Right renal cortex interstitium (tissue), 3 donors: ENCODE data around the gene POMT2. TPM values are rescaled to one million over a fixed set of nuclear protein-coding genes. Genes with fewer than 3 reads are reported as not detected.
"Not testable (repeated sequence)": the region's sequence is repeated elsewhere in the genome, so short reads cannot be mapped to it uniquely, and the experiment has no call there.

Experiments used
- DNase-seq, 3 donors: peaks; one replicate each; pipeline ENCODE4 v3.0.0-alpha.2; 2013; ENCODE audit warnings: low read depth in 3 of 3, low spot score in 2 of 3
- polyA plus RNA-seq, 3 donors: library from polyadenylated mRNA; unstranded; fragments of 120-200 nt; gene quantifications; one replicate each; pipeline ENCODE4 v1.2.1, GENCODE V29; 2013; ENCODE audit not compliant: insufficient read length in 3 of 3

Gene POMT2
- polyA plus RNA-seq, 3 donors, result 38.6 to 39.9 (median 39.1) TPM

DNA sequence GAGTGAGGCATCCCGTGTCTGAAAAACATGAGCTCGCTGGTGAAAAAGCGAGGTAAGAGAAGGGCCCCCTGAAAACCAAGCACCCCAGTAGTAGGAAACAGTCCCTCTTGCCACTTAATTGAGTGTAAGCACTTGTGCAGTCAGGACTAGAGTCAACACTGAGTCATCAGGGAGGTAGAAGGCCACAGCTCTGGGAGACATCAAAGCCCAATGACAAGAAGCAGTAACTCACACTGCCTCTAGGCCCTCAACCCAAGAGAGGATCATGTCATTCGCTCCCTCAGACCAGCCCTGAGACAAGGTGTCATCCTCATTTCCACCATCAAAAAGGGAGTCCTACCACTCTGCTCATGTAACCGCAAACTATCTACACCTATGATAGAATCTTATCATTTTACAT is 17.8 kb downstream of the POMT2 start:
- DNase-seq, result no peak

DNA sequence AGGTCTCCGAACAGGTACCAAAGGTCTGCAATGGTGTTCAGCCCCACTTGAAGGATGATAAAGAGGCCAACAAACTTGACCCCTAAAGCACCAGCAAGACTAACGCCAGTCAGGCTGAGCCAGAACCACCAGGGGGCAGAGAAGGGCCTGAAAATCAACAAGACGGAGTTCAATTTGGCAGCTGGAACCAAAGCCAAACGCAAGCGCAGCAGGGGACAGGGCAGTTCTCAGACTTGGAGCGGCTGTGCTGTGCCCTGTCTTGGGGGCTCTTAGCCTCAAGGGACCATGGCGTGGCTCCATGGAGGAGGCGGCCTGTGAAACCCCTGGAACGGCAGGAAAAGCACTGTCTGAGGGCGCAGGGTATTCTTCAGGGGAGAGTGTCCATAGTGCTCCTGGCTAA is 19.6 kb downstream of the POMT2 start:
- DNase-seq, result peak in 1 of 3 donors; percentile 69

DNA sequence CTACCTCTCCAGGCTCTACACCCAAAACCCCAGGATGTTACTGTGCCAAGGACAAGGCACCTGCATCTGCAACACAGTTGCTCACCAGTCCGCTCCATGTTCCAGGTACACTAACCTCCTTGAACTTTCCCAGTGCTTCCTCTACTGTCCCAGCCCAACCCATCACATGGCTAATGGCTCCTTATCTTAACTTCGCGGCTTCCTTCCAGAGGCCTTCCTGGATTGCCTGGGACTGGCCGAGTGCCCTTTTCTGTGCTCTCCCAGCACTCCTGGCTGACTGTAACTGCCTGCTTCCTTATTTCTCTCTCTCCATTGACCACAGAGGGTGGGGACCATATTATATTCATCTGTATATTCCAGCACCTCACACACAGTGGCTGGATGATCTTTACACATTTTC is 20.9 kb downstream of the POMT2 start:
- DNase-seq, result no peak

DNA sequence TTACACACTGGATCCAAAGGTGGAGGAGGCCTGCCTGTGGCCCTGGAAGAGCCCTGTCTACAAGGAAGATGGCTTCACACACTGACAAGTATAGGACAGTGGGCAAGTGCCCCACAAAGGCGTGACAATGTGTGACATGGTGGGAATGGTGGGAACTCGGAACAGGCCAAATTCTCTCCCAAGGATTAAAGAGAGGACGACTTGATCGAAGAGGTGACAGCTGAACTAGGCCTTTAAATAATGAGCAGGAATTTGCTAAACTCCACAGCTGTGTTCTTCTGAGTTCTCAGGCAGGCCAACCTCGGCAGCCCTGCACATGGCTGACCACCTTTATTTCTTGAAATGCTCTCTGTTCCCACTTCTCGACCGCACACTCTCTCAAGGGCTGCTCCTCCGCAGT is 23.8 kb downstream of the POMT2 start:
- DNase-seq, result no peak

DNA sequence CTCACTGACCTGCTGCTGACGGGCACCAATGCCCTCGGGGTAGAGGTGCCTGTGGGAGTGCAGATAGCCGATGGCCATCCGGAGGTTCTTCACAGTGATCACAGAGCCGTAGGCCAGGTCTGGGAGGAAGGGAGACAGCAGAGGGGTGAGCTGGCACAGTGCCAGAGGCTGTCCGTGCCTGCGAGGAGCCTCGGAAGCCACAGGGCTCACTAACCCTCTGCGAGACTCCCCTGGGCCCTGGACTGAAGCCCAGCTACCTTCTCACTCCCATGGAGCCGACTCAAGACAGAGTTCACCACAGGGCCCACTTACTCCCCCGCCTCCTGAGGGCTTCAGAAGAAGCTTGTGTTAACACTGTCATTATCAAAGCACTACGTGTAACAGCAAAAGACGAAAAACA is 24.5 kb downstream of the POMT2 start:
- DNase-seq, result no peak

DNA sequence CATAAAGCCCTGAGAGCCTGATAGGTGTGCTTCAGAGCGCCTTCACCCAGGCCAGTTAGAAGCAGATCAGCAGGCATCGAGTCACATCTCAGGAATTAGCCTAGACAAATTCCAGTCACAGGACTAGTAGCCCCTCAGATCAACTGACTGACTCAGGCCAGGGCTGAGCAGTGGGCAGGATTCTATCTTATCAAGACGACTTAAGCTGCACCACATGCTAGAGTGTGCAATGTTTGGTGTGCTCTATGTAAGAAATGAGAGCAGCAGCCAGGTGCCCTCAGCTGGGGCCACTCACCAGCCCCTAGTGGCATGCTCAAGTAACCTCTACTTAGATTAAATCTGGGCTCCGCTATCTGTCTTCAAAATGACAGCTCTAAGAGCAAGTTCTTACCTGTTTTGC is 30.0 kb downstream of the POMT2 start:
- no peak for DNase-seq

DNA sequence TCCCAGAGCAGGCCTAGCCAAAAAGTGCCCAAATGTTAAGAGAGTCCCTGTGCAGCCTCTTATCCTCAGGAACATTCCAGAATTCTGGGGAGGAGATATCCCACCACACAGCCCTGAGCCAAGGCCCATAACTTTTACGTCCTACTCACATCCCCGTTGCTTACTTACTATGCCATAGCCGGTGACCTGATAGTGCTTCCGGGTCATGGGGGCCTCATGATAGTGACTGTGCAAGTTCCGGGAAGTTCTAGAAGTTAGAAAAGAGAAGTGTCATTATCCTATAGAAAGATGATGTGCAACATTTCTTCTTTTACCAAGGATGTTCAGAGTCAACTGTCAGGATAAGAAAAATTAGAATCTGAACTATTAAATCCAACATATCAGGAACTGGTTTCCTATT is 34.1 kb downstream of the POMT2 start:
- no peak for DNase-seq

DNA sequence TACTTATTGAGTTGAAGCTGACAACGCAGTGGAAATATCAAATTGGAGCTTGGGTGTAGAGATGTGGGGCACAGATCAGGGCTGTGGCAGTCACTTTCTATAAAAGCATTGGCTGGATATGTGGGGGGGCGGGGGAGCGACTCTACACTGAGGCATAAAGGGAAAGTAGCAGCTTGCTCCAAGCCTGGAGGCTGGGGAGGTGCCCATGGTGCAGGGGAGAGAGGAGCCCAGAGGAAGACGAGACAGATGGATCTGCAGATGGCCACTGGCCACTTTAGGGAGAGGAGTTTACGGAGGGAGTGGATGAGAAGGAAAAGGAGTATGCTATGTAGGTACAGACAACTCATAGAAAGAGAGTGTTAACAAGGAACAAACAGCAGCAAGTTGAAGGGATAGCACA is 36.2 kb downstream of the POMT2 start:
- DNase-seq, result no peak

DNA sequence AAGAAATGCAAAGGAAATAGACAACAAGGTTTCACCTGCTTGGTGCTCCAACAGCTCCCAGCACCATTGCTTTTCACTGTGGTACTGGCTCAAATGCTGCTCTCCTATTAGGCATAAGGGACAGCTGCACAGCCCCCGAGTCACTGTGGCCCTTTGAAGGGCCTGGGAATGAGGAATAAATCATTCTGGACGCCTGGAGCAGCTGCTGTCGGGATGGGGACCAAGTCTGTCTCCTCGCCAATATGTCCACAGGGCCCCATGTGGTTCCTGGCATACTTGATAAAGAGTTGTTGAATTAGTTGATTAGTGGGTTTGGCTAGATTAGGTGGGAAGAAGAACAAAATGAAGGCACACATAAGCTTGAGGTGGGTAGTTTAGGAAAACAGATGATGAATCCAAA is 36.6 kb downstream of the POMT2 start:
- DNase-seq, result no peak

DNA sequence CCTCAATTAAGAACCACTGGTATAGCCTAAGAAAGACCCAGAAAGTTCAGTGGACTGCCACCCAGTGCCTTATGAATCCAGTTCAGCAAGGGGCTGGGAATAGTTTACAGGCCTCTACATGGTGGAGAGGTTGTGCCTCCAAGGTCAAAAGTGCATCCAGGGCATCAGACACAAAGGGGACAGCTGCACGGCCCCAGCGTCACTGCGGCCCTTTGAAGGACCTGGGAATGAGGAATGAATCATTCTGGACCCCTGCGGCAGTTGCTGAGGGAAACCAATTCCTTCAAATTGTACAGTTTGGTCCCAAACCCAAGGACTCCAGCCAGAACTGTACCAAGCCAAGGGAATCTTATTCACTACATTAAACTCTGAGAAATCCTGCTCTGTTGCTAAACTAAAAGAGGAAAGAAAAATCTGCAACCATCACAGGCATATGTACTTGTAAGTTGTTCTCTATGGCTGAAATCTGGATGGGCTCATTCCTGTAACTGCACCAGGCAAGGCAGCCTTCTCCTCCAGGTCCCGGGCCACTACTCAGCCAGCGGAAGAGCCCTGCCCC is 38.8 kb downstream of the POMT2 start:
- no peak for DNase-seq

DNA sequence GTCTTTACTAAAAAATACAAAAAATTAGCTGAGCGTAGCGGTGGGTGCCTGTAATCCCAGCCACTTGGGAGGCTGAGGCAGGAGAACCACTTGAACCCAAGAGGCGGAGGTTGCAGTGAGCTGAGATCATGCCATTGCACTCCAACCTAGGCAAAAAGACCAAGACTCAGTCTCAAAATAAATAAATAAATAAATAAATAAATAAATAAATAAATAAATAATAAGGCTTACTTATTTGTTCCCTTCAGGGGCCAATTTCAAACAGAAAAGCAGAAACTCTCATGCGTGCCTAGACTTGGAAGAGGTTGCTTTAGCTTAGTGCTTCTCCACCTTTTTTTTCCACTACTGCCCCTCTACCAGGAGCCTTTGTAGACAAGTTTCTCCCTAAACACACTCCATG is 39.8 kb downstream of the POMT2 start:
- not testable (repeated sequence) for DNase-seq

DNA sequence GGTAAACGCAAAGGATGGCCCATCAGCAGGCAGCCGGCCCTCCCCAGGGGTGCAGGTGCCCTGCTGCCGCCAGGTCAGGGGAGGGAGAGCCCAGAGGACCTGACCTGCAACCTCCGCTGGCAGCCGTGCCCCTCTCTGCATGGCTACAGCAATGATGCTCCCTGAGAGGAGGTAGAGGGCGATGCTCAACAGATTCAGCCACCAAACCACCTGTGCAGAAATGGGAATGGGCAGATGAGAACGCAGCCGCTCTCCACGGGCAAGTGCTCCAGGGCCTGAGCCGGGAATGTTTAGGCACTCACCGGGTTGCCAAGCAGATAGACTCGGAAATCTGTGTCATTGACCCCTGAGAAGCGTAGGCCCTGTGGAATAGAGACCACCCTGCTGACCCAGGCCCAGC is 41.0 kb downstream of the POMT2 start:
- DNase-seq, result no peak

DNA sequence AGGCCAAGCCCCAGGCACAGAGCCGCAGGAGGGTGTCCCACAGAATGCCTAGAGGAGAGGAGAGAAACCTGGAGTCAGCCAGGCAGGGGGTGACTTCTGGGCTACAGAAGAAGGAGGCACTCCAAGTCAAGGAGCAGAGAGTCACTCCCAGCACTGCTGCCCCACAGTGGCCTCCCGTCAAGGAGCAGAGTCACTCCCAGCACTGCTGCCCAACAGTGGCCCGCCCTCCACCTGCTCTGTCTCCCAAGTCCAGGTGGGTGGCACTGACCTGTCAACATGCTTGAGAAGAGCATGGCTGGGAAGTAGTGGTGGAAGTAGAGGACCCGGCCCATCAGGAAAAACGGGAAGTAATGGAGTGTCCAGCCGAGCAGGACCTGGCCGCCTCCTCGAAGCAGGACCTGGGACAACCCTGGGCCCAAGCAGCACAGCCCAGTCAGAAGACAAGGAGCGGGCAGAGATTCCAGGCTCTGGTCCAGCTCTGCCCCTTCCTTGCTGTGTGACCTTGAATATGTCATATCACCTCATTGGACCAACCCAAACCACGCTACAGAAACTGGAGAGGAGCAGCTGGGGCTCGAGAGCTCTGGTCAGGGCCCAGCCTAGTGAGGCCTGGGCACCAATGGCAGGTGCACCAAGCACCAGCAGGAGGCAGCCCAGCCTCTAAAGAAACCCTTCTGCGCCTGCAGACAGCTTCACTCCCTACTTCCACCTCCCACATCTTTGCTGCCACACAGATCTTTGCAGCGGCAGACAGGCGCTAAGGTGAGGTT is 42.0 kb downstream of the POMT2 start:
- DNase-seq, result no peak

DNA sequence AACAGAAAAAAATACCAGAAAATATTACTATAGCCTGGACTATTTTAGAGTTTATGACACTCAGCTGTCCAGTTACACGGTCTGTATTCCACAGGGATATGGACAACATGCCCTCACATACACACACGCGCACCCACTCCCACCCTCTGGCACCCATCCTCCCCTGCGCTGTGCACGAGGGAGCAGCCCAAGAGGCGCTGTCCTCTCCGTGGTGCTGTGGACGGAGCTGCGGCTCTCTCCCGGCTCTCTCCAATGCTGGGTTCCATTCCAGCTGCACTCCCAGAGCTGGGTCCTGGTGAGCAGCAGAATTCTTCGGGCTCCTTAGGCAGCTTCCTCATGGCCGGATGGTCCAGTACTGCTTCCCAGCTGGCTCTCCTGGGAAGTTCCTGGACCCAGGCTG is 43.7 kb downstream of the POMT2 start:
- DNase-seq, result no peak

DNA sequence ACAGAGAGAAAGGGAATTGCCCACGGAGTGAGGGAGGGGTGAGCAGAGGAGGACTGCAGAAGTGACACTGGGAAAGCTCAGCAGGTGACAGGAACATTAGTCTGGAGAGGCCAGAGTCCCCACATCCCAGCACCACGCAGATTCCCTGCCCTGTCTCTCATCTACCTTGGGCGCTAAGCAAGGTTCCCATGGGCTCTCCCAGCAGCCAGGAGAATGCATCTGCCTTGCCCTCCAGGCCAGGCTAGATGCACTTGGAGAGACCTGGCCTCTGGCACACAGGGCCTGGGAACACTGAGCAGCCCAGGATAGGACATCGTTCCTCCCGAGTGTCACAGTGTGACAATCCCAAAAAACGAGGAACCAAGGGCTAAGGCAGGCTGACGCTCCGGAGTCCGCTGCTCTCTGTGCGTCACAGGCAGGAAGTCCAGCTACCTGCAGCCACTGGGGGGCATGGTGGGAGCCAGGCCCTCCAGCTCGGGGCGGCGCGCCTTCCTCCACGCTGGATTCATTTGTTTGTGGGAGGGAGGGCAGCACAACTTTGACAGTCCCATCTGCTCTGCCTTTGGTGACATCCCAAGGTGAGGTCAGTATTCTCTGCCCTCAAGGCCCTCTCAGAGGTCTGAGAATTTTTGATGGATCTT is 44.3 kb downstream of the POMT2 start:
- no peak for DNase-seq

DNA sequence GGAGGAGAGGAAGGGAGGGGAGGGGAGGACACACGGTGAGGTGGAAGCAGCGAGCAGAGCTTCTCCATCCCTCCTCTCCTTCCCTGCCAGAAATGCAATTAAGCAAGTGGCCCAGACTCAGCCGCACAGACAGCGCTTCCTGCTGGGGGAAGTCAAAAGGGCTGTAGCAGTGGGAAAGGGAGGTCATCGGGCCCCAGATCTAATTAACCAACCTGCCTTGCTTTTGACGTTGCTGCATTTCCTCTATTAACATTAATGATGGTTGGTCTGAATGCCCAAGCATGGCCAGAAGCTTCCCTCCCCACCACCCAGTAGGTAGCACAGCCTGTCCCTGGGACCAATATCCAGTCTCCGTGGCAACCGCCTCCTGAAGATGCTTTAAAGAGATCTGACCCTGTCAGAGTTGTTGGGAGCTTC is 45.1 kb downstream of the POMT2 start:
- no peak for DNase-seq

DNA sequence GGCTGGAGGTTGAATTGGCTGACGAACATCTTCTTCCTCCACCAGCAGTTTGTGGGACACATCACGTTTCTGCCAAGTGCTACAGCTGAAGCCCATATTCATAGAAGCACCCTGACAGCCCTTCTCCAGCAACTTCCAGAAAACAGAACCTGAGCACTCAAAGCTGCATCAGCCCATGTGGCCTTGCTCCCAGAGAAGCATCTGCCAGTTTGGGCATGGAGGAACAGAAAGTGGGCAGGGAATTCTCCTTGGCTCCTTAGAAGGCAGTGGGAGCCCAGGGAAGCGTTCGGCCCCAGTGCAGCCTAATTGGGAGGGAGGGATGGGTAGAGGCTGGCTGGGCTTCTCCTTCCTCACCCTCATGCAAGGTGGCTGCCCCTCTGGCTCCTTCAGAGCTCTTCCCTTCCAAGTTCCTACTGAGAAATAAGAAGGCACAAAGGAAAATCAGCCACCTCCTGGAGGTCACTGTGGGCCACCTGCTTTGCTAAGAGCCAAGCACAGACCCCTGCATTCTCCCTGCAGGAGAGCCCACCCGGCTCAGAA is 45.6 kb downstream of the POMT2 start:
- no peak for DNase-seq

DNA sequence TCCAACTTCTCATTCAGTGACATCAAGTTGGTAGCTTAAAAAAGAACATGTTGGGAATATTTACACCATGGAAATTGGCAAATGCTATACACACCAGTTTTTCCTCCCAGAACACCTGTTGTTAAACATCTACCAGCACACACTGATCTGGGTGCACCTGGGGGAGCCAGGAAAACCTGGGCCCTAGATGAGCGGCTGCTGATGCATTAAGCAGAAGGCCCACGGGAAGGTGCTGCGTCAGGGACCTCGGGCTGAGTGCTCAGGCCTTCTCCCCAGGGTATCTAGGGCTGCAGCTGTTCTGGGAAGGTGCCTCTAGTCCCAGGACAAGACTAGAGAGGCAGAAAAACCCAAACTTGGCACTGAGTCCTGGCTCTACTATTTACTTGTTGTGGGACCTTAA is 46.9 kb downstream of the POMT2 start:
- DNase-seq, result no peak

DNA sequence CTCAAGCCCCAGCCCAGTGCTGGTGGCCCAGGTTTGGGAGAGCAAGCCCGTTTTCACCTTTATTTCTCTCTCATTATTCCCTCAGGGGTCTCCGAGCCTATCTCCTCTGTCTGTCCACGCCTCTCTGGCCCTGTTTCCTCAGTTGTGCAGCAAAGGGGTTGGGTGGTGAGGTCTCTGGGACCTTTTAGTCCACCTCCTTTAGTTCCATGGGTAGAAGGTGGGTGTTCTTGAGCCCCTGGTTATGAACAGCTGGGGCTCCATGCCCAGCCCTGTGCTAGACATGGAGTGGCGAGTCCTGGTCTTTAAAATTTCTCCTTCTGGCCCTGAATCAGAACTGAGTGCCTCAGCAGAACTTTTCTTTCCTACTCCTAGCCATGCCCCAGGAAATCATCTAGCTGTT is 48.4 kb downstream of the POMT2 start:
- DNase-seq, result no peak

DNA sequence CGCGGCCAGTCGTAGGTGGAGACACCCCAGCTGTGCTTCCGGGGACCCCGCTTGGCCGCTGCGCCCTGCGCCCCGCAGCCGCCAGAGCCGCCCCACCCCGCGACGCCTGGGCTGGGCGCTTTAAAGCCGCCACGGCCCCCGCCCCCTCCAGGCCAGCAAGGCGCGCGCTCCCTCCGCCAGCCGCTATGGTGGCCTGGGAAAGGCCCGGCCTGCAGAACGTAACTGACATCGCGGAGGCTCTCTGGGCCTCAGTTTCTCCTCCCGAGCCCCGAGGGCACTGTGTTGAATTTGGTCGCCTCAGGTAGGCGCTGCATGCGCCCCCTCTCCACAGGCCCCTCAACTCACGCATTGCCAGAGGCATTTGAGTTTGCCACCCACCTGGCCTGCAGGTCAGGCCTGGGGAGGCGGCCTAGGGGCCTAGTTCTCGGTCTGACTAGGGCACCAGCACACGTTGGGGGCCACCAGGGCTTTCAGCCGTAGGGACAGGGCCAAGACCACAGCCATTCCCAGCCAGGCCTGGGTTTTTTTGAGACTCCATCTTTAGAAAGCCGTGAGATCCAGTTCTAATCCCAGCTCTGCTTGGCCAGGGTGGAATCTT is 49.5 kb downstream of the POMT2 start, which contains the start of gene NGB:
Gene NGB, minus strand, starts transcription at position 94 of the 598 bp plus-strand sequence. CDS start 269 bp downstream, outside the sequence.
- no peak for DNase-seq

DNA sequence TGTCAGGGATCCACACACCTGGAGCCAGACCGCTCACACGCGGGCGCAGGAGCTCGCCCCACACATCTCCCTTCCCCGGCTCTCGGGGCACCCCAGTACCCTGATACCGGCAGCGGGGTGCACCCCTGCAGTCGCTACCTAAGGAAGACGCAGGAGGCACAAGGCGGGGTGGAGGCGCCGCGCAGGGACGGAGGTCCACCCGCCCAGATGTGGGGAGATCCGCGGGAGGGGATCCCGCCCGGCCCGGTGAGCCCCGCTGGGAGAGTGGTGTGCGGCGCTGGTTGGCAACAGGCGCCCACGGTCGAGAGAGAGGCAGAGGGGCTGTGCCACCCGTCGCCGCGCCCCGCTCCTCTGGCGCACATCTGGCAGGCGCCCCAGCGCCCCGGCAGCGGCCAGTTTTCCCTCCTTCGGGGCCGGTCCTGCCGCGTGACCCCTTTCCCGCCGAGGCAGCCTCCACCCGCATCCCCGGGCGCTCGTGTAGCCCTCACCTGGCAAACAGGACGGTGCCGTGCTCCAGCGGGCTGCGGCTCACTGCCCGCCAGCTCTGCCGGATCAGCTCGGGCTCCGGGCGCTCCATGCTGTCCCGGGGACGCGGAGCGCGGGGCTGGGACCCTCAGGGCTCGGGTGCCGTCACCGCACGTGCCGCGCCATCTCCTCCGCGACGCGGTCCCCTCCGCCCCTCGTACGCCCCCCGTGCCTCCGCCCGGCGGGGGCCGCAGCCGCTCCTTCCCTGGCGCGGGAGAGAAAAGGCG is 50.1 kb downstream of the POMT2 start:
- no peak for DNase-seq
